ENCODE data around the gene PRKCZ.
A peak's percentile ranks its signal among the peaks of the same experiment; 100 is the strongest.
"Not testable (repeated sequence)": the region's sequence is repeated elsewhere in the genome, so short reads cannot be mapped to it uniquely, and the experiment has no call there.

Gene PRKCZ

GRCh38 chr1:2104621-2105427 is 54.6 kb downstream of the PRKCZ start:
- no peak for DNase-seq

DNA sequence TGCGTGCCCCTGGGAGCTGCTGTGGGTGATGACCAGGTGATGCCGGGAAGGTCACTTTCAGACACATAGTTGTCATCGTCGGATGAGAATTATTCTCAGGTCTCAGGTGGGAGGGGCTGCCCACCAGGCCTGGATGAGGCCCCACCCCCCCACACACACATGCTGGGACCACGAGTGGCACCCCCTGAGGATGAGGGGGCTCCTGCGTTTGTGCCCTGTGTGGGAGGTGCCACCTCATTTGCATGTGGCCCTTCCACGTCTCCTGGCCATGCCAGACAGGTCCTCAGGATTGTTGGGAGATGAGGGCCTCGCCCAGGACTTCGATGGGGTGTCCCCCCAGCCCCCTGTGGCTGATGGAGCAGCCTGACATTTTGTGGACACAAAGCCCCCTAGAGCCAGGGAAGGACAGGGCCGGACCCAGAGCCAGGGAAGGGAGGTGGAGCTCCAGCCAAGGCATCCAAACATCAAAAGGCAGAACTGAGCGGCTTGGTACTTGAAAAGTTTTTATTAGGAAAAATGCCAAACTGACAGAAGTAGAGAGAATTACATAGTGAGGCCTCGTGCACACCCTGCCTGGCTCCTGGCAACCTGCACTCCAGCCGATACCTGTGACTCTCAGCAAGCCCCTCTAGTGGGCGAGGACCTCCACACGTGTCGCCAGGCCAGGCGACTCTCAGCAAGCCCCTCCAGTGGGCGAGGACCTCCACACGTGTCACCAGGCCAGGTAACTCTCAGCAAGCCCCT is 55.7 kb downstream of the PRKCZ start:
- DNase-seq: no peak

DNA sequence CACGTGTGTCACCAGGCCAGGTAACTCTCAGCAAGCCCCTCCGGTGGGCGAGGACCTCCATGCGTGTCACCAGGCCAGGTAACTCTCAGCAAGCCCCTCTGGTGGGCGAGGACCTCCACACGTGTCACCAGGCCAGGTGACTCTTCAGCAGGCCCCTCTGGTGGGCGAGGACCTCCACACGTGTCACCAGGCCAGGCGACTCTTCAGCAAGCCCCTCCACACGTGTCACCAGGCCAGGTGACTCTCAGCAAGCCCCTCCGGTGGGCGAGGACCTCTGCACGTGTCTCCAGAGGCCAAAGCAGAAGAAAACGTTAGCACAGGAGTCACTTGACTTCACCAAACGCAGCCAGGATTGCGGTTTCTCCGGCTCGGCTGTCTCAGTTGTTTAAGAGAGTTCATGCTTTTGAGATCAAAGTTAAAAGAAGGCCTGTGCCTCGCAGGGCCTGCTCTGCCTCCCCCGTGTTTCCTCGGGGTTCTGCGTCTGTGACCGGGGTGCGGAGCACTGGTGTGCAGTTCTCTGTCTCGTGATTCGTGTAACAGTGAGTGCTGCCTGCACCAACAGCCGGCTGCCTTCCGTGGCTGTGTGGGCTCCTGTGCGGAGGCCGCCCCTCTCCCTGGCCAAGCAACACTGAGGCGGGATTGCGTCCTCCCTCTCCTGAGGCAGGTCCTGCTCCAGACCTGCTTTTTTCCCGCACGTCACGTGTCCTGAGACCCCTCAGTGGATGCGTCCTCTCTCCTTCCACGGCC is 56.6 kb downstream of the PRKCZ start:
- no peak for DNase-seq

DNA sequence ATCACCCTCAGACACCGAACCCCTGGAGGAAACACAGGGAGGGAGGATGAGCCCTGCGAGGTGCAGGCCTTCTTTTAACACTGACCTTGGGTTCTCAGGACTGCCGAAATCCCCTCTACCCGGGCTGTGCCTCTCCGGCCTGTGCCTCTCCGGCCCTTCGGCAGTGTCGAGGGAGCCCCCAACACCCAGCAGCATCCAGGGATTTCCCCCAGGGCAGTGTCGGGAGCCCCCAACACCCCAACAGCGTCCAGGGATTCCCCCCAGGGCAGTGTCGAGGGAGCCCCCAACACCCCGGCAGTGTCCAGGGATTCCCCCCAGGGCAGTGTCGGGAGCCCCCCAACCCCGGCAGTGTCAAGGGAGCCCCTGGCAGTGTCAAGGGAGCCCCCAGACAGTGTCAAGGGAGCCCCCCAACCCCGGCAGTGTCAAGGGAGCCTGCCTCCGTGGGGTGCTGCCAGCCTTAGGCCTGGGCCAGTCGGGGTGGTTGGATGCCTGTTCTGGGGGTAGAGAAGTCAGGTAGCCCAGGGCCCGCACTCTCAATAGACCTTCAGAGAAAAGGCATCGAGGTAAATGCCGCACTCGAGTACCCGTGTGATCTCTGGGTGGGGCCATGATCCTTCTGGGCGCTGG is 57.5 kb downstream of the PRKCZ start:
- no peak for DNase-seq

DNA sequence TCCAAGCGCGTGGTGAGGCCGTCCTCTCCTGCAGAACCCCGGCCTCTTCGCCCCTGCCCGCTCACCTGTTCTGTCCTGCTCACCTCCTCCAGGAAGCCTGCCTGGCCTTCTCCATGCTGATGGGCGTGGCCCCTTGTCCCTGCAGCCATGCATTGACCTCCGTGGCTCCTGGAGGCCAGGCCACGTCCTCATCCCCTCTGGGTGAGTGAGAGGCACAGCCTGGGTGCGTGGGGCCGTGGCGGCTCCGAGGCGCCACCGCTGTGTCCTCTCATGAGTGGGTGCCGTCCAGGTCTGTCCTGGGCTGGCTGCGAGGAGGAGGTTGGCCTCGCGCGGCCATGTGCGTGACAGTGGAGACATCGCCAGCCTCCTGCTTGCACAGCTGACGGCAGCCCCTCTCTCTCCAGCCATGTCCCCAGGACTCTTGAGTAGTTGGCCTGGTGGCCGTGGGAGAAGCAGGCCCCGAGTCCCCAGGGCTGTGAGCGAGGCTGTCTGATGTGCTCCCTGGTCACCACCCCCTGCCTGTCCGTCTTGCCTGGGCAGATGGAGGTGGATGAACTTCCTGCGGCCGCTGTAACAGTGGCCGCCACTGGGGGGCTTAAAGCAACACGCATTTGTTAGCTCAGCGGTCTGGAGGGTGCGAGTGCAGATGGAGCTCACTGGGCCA is 58.1 kb downstream of the PRKCZ start:
- no peak for DNase-seq

- DNase-seq: no peak
Measured at GRCh38 chr1:2108877-2109580, 58.8 kb downstream of the PRKCZ start.

- no peak for DNase-seq
Measured at GRCh38 chr1:2109581-2110021, 59.4 kb downstream of the PRKCZ start.

- no peak for DNase-seq
Measured at GRCh38 chr1:2110191-2110737, 60.1 kb downstream of the PRKCZ start.

DNA sequence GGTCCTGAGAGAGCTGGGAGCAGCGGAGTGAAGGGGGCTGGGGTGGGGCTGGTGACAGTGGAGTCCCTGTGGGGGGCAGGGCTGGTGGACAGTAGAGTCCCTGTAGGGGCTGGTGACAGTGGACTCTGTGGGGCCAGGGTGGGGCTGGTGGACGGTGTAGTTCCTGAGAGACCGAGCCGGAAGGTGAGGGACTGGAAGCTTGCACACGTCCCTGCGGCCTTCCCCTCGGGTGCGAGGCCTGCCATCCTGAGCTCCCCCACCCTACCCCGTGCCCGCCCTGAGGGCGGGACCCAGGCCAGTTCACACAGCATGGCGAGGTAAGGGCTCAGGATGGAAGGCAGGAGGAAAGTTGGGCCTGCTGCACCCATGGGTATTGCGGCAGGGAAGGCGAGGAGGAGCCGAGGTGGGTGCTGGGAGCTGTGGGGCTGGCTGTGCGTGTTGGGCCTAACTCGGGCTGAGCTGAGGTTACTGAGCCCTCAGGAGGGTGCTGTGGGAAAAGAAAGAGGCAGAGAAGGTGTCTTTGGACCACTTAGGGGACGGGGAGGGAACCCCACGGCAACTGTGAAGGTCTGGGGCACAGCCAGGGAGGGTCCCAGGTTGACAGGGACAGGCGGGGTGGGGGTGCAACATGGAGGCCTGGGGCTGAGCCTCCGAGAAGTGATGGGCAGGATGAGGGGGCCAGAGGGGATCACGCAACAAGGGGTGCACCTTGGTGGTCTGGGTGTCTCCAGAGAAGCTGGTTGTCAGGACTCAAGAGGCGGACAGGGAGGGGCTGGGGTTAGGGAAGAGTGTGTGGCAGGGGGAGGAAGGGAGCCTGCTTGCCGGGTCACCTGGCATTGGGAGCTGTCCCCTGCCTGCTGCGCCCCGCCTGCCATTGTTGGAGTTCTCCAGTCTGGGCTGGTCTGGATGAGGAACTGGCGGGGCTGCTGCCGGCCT is 60.8 kb downstream of the PRKCZ start:
- no peak for DNase-seq

DNA sequence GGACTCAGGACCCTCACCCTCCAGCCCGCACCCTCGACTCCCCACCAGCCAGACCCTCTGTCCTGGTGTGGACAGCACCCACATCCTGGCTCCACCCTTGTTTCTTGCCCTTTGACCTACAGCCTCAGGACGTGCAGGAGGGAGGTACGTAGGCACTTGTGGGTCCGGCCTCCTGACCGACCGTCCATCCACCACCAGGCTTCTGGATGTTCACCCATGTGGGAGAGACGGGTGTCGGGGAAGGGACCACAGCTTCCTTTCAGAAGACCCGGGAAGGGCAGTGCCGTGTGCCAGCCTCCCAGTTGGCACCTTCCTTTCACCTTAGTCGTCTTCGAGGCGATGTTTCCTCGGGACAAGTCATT is 61.4 kb downstream of the PRKCZ start:
- DNase-seq: no peak

- DNase-seq: no peak
Measured at GRCh38 chr1:2112280-2112701, 62.1 kb downstream of the PRKCZ start.

DNA sequence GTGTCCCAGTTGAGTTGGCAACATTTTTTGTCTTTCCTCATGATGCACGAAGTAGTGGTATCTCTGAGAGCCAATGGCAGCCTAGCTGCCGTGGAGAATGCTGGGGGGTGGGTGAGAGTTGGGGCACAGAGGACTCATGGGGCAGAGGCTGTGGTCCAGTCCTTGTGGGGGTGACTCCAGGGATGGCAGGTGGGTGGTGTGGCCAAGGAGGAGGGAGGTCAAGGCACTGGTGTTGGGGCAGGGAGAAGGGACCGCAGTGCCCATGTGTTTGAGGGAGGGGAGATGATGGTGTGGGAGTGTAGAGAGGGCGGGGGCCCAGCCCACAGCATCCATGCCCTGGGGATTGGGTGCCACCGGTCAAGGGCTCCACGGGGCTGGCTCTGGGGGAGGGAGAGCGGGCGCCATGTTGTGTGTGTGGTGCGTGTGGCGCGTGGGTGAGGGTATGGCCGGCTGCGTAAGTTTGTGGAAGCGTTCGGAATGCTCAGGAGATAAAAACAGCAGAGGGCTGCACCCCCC is 63.5 kb downstream of the PRKCZ start:
- DNase-seq: no peak

DNA sequence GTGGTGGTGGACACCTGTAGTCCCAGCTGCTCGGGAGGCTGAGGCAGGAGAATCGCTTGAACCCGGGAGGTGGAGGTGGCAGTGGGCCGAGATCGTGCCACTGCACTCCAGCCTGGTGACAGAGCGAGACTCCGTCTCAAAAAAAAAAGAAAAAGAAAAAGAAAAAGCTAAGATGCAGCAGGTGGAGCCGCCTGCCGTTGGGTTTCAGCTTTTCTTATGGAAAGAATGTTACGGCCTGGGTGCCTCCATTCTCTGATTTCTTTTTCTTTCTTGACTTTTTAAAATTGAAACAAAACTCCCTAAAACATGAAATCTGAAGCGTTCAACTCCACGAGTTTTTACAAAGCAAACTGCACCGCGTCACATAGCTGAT is 64.4 kb downstream of the PRKCZ start:
- not testable (repeated sequence) for DNase-seq

- DNase-seq: peak; percentile 26
Measured at GRCh38 chr1:2115008-2115641, 64.9 kb downstream of the PRKCZ start.

DNA sequence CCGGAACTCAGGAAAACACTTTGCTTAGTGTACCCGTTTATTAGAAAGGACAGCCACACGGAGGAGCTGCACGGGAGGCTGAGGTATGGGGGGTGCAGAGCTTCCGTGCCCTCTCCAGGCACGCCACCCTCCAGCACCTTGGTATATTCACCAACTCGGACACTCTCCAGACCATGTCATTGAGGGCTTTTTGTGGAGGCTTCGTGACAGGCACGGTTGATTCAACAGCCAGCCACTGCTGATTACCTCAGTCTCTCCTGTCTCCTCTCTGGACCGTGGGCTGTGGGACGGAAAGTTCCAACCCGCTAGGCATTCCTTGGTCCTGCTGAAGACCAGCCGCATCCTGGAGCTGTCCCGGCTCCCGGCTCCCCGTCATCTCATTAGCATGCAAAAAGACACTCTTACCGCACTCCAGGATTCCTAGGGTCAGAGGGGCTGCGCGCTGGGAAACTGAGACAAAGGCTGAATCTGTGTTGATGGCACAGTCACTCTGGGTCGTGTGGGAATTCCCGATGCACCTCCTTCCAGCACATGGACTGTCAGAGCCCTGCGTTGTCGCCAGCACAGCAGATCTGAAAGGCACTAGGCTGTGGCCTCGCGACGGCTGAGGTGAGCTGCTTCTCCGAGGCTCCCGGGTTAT is 65.6 kb downstream of the PRKCZ start:
- DNase-seq: no peak

GRCh38 chr1:2119886-2120285 is 69.7 kb downstream of the PRKCZ start:
- DNase-seq: no peak

DNA sequence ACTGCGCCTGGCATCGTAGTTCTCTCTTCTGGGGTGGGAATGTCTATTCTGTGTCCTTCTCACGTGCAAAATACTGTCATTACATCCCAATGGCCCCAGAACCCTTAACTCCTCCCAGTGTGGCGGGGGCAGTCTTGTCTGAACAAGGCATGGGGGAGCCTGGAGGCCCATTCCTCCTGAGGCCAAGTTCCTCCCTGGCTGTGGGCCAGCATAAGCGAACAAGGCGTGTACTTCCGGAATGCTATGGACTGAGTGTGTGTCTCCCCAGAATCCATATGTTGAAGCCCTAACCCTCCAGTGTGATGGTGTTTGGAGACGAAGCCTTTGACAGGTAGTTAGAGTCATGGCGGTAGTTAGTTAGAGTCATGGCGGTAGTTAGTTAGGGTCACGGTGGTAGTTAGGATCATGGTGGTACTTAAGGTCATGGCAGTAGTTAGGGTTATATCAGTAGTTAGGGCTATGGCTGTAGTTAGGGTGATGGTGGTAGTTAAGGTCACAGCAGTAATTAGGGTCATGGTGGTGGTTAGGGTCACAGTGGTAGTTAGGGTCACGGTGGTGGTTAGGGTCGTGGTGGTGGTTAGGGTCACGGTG is 71.0 kb downstream of the PRKCZ start:
- DNase-seq: no peak

DNA sequence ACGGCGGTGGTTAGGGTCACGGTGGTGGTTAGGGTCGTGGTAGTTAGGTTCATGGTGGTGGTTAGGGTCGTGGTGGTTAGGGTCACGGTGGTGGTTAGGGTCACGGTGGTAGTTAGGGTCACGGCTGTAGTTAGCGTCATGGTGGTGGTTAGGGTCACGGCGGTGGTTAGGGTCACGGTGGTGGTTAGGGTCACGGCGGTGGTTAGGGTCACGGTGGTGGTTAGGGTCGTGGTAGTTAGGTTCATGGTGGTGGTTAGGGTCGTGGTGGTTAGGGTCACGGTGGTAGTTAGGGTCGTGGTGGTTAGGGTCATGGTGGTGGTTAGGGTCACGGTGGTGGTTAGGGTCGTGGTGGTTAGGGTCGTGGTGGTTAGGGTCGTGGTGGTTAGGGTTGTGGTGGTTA is 71.6 kb downstream of the PRKCZ start:
- not testable (repeated sequence) for DNase-seq

Measured in CD4-positive, alpha-beta T cell treated with Interleukin-21 for 1 hour (primary cell).